CD4-positive, alpha-beta T cell treated with Interleukin-12 subunit alpha and Interleukin-12 subunit beta, for 1 hour (primary cell): Measurements from ENCODE around the gene FUT9.
A peak's percentile ranks its signal among the peaks of the same experiment; 100 is the strongest.

Experiments
- DNase-seq: peaks from one replicate; pipeline ENCODE4 v3.0.0-alpha.2; 2020

FUT9 gene

DNA sequence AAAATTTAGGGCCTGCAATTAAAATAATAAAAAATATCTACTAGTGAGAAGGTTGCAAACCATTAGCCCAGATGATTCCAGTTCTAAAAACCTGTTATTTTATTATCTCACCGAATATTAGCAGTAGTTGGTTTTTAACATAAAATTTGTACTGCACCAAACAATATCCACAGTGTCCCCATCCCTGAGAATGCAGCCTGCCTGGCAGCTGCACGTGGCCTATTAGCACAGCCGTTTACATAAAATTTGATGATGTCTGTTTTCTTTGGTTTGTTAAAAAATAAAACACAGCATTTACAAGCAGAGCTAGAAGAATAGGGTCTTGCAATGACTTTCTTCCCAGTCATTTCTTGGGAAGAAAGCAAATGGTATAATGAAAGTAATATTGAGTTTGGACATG, 58.2 kb downstream of the FUT9 start:
- DNase-seq = no peak

GRCh38 chr6:96075826-96076225, 60.1 kb downstream of the FUT9 start:
- no peak for DNase-seq

GRCh38 chr6:96086745-96087144, 71.0 kb downstream of the FUT9 start:
- no peak for DNase-seq

- no peak for DNase-seq
These were observed 73.4 kb downstream of the FUT9 start for GRCh38 chr6:96089173-96089572.

- DNase-seq = no peak
These were observed 78.3 kb downstream of the FUT9 start for GRCh38 chr6:96094077-96094476.

- no peak for DNase-seq
These were observed 83.3 kb downstream of the FUT9 start for GRCh38 chr6:96099069-96099468.

GRCh38 chr6:96101564-96101963, 85.8 kb downstream of the FUT9 start:
- no peak for DNase-seq

DNA sequence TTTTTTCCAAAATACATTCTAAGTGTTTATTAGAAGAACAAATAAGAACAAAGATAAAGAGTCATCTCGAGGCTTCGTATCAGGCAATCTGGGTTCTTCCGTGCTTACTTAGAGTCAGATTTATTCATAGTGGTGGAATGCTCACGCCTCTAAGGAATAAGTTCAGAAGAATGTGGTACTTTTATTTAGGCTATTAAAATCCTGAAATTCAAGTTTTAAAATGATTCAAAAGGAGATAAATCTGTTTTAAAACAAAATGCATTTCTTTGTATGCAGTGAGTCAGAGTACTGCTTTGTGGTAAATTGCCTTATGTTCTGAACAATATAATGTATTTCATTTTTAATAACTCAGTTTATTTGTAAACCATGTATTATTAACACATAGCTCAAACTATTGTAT, 89.1 kb downstream of the FUT9 start:
- DNase-seq = no peak

DNA sequence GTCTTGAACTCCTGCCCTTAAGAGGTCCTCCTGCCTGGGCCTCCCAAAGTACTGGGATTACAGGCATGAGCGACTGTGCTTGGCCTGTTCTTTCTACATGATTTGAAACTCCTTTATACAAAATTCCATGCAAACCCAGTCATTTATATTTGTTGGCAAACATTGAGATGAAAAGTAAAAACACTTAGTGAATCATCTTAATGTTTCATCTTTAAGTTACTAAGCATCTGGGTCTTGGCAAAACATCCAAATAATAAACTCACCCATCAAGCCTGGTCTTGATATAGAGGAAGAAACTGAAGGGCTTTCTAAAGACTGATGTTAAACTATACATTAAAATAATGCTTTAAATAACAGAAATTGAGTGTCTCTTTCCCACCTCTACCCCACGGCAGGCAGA, 95.1 kb downstream of the FUT9 start:
- no peak for DNase-seq

DNA sequence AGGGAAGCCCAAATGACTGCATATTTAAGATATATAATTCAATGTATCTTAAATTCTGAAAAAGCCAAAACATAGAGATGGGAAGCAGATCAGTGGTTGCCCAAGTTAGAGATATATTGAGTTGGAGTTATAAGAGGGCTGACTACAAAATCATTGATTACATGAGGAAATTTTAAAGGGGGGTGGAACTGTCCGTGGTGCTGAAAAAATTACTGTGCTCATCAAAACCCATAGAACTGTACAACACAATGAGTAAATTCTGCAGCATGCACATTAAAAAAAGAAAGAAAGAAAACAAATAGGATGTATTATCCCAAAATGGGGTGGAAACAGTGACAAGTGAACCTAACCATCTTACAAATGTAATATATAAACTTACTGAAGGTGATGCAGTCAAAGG, 100.9 kb downstream of the FUT9 start:
- DNase-seq = no peak

DNA sequence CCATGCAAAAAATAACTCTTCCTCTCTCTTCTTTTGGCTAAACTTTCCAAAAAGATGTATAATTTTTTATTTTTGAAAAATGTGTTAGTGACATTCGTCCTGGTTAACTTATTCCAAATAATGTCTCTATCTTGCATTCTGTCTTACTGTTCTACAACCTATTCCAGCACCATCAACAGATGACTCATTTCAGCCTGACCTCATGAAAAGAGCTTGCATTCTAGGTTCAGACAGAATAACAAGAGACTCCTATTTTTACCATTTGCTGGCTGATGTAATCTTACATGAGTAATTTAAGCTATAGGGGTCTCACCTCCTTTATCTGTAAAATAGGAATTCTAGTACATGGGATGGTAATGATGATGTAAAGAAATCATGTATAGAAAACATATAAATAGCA, 109.0 kb downstream of the FUT9 start:
- no peak for DNase-seq

DNA sequence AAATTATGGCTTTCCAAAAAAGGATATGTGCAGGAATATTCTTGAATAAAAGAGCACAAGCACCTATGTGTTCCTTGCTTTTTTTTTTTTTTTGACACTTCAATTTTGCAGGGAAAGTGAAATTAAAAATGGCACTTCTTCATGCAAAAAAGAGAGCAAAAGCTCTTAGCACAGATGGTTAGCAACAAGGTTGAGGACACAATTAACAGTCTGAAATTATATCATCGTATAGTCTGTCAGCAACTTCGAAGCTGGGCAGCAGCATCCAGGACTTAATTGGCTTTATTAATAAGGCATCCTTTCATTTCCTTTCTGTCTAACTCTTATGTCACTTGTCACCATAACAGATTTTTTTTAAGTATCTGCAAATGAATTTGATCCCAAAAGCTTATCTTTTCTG, 122.6 kb downstream of the FUT9 start:
- DNase-seq = no peak

DNA sequence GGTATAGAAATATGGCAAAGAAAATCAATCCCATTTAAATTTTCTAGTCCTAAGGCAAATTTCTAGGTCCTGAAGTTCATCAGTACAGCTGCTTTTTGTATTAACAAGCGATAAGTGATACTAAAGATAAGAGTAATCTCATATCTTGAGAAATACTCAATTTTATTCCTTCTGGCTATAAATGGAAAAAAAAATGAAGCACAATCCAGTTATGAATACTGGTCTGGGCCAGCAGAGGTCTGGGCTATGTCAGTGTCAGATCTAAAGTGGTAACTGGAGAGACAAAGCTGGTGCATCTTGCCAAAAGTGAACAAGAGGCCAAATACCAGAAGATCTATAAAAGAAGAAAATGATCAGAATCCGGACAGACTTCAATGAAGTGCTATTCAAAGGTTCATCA, 126.4 kb downstream of the FUT9 start:
- no peak for DNase-seq

DNA sequence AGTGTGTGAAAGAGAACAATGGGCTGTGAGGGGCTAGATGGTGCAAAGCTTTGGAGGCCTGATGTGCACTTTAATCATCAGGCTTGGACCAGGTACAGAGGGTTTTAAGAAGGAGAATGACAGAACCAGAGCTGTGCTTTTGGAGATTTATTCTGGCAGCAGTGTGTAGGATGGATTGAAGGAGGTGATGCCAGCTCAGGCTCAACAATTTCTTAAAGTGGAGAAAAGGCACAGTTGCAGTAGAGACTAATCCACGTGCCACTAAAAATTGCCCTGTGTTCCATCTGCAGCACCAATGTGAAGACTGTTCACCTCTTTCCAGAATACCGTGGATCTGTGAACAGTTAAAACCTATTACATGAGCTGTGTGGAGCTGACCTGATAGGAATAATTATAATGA, 134.7 kb downstream of the FUT9 start:
- no peak for DNase-seq

DNA sequence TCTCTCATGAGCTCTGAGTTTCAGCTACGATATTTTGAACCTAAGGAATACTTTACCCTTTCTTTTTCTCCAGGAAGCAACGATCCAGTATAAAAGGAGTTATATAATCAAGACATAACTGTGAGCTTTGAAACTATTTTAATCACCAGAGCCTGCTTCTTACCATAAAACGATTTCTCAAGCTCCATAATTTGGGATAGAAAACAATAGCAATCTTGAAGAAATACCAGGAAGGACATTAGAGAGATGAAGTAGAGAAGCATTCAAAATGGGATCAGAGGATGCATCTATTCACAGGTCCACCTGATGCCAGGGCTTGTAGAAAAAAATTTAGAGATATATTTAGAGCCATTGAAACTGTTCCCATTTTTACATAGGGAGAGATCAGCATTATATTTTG, 135.9 kb downstream of the FUT9 start:
- DNase-seq = no peak

- no peak for DNase-seq
These were observed 136.4 kb downstream of the FUT9 start for GRCh38 chr6:96152114-96152708.

DNA sequence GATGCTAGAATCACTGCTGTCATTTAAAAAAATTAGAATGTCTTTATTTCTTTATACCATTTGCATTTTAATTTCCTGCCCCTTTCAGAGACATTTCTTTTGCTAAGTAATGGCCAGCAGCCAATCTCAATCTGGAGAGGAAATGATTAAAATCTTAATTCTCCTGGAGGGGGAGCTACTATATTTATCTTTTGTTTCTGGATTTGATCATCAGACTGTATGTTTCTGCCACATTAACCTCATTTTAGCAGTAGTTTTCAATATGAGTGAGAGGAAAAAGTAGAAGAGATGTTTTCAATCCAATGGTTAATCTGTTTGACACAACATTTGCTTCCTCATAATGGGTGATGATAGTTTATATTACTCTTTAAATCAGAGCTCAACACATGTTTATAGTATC, 138.0 kb downstream of the FUT9 start:
- DNase-seq = no peak

GRCh38 chr6:96156425-96156824, 140.7 kb downstream of the FUT9 start:
- no peak for DNase-seq

DNA sequence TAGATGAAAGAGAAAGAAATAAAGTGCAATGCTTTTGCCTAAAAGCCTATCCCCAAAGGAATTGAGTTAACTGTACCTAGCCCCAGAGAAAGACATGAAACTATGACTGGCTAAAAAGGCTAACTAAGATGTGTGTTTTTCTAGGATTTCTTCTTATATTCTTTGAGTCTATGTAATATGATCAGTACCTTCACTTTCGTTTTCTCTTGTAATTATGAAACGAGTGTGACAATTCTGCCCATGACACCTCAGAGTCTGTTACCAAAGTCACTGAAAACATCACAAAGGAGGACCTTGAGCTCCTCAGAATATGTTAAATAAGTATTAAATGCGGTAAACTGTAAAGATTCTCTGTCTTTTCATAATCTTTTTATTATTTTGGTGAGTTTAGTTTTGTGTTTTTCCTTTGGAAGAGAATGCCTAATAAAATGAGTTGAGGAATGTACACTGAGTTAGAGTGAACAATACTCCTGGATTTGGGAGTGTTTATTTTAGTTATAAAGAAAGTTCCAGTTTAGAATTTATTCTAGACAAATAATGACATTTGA, 141.3 kb downstream of the FUT9 start:
- DNase-seq = peak; percentile 12

- DNase-seq = no peak
These were observed 146.9 kb downstream of the FUT9 start for GRCh38 chr6:96162711-96163120.

DNA sequence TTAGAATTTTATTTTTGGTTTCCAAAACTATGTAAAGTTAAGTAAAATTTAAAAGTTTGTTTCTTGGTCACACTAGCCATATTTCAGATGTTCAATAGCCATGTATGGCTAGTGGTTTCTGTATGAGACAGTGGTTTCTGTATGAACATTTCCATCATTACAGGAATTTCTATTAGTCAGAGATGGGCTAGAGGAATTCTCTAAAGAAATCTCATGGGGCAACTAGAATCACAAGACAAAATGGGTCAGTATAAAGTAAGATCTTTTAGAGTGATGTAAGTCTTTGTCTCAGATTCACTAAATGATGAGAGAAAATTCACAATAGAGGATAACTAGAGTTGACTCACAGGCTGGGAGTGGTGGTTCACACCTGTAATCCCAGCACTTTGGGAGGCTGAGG, 149.0 kb downstream of the FUT9 start:
- no peak for DNase-seq

DNA sequence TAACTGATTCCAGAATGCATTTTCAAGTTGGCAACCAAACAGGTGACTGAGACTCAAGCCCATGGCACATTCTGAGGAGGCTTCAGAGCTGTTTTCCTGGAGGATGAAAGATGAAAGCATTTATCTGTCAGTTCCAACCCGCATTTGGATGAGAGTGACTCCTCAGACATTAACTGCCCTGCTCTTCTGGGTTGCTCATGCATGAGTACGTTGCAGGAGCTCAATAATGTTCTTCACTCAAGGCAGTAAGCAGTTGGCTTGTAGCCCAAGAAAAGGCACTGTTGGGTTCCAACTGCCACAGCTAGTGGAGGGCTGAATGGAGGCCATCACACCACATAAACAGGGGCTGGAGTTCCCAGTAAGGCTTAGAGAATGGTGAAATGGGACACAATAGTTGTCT, 155.3 kb downstream of the FUT9 start:
- DNase-seq = no peak

GRCh38 chr6:96184798-96185197, 169.0 kb downstream of the FUT9 start:
- no peak for DNase-seq

DNA sequence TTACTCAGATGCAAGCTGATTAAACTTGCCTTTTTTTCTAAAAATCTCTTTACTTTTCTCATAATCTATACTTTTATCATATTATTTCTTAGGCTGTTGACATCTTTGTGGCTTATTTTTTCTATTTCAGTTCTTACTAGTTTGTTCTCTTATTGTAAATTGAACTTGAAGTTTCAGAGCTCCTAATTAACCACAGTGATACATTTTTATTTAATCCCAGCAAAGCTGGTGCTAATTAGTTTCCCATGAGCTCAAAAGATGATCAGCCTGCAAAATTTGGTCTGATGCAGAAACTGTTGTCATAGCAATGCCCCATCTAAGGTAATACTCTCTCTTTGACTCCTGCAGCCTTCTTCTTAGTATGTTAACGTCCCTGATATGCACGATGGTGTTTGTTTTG, 170.3 kb downstream of the FUT9 start:
- DNase-seq = no peak

DNA sequence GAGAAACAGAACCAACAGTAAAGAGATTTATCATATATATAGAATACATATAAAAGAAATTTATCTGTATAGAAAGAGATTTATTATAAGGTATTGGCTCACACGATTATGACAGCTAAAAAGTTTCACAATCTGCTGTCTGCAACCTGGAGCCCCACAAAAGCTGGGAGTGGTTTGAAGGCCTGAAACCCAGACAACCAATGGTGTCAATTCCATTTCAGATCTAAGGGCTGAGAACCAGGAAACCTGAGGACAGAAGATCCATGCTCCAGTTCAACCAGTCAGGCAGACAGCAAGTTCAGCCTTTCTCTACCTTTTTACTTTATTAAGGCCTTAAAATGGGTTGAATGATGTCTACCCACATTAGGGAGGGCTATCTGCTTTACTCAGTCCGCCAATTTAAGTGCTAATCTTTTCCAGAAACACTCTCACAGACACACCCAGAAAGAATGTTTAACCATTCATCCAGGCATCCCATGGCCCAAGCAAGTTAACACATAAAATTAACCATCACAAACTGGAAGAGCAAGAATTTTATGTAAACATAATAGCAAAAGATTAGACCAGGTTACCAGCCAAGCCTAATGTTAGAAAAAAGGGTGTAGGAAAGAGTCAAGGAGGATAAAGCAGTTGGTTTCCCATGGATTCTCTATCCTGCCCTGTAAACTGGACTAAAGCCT, 170.9 kb downstream of the FUT9 start:
- no peak for DNase-seq
